Measurements from ENCODE around the gene EVA1A. TPM values are rescaled to one million over a fixed set of nuclear protein-coding genes. Genes with fewer than 3 reads are reported as not detected.

Gene EVA1A
- total RNA-seq, 4 donors from 2014 or later: 1.3 to 1.6 TPM; not detected in 2

DNA sequence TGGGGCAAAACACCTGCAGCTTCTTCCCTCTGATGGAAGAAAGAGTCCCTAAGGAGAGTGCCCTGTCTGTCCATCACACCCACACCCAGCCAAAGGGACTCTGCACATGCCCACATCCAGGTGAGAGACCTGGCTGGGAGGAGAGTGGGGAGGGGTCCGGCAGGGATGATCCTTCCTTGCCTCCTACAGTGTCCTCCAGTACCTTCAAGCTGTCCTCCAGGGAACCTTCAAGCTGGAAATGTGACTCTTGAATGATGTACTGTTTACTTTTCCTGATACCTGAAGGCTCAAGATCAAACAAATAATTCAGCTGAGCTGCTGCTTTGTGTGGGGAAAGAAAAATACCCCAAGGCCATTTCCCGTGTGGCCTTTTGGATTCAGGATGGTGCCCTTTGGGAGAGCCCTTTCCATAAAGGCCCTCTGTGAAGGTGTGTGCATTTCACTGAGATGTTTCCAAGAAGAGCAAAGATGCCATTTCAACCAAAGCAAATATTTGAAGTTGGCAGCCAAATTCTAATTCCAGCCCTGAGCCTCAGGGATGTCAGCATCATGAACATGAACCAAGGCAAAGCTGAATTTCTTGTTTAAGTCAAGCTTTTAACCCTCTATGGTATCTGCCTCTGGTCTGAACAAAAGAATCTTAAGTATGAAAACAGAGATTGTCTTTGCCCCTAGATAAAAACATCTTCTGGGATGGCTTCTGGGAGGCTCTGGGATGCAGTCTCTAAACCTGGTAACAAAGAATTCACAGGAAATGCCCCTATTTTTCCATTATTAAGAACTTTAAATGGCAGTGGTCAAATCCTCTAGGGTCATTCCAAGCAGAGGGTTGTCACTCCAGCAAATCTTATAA lies 11.1 kb downstream of the EVA1A start:
- Histone ChIP-seq H3K27ac (no peak overlapping the region), H3K4me1 (no peaks in the 10 kb centered on the region), H3K9me3 (no peaks in the 10 kb centered on the region), H3K27me3 (no peaks in the 10 kb centered on the region), H3K36me3 (no peaks in the 10 kb centered on the region), H3K4me3 (no peak overlapping the region)
- no peak for DNase-seq (ENCODE audit: low spot score in 2 of 2)
- TF ChIP-seq, protein P1, sequence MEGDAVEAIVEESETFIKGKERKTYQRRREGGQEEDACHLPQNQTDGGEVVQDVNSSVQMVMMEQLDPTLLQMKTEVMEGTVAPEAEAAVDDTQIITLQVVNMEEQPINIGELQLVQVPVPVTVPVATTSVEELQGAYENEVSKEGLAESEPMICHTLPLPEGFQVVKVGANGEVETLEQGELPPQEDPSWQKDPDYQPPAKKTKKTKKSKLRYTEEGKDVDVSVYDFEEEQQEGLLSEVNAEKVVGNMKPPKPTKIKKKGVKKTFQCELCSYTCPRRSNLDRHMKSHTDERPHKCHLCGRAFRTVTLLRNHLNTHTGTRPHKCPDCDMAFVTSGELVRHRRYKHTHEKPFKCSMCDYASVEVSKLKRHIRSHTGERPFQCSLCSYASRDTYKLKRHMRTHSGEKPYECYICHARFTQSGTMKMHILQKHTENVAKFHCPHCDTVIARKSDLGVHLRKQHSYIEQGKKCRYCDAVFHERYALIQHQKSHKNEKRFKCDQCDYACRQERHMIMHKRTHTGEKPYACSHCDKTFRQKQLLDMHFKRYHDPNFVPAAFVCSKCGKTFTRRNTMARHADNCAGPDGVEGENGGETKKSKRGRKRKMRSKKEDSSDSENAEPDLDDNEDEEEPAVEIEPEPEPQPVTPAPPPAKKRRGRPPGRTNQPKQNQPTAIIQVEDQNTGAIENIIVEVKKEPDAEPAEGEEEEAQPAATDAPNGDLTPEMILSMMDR (IDR thresholded peaks at IDR 0.05): no peak
- no peak for TF ChIP-seq POLR2A (IDR thresholded peaks at IDR 0.05)
- TF ChIP-seq EP300 (IDR thresholded peaks at IDR 0.05): no peak
- 77 to 91% methylated on average over 2 of the region's 2 CpGs for WGBS, 2 donors

DNA sequence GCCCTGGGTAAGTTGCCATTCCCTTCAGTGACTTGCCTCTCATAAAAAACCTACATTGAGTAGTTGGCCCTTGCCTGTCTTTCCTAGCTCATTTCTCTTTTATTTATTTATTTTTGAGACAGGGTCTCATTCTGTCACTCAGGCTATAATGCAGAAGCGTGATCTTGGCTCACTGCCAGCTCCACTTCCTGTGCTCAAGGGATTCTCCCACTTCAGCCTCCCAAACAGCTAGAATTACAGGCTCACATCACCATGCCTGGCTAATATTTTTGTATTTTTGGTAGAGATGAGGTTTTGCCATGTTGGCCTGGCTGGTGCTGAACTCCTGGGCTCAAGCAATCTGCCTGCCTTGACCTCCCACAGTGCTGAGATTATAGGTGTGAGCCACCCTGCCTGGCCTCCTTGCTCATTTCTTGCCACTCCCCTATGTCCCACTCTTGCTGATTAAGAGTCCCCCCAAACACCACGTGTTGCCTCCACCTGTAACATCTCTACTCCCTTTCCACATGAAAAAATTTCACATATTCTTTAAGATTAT lies 12.6 kb downstream of the EVA1A start:
- no peaks in the 10 kb centered on the region for H3K36me3 ChIP-seq
- no peaks in the 10 kb centered on the region for H3K4me1 ChIP-seq
- DNase-seq (ENCODE audit: low spot score in 2 of 2): no peak
- no peaks in the 10 kb centered on the region for H3K9me3 ChIP-seq
- H3K27me3 ChIP-seq: no peaks in the 10 kb centered on the region
- H3K4me3 ChIP-seq: no peak overlapping the region
- H3K27ac ChIP-seq: no peak overlapping the region
- 30 to 41% methylated on average over 2 of the region's 2 CpGs for WGBS, 2 donors
- no peak for TF ChIP-seq EP300 (IDR thresholded peaks at IDR 0.05)
- TF ChIP-seq POLR2A (IDR thresholded peaks at IDR 0.05): no peak
- TF ChIP-seq, protein P1 (IDR thresholded peaks at IDR 0.05): no peak

DNA sequence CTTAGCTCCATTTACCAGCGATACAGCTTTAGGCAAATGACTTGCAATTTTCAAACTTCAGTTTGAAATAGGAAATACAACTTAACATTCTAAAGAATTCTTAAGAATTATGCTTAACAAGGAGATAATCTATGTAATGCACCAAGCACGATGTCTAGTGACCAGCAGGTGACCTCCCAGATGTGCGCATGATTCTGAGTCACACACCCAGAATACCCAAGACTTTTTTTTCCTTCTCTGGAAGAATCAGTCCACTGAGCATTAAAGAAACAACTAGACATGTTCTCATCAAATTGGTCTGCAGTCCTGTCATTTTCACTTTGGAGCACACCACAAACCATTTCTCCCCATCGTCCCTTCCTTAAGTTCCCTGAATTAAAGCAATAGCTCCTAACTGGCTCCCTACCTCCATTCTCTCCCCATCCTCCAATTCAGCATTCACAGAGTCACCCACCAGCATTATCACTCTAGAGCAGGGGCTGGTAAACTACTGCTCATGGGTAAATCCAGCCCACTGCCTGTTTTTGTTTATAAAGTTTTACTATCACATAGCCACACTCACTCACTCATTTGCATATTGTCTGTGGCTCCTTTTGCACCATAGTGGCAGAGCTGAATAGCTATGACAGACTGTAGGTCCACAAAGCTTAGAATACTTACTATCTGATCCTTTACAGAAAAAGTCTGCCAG lies 13.2 kb downstream of the EVA1A start:
- TF ChIP-seq EP300 (IDR thresholded peaks at IDR 0.05) (no peak), POLR2A (IDR thresholded peaks at IDR 0.05) (no peak)
- TF ChIP-seq, protein P1 (IDR thresholded peaks at IDR 0.05): no peak
- 71 to 75% methylated on average over 4 of the region's 4 CpGs for WGBS, 2 donors
- H3K27me3 ChIP-seq: no peaks in the 10 kb centered on the region
- no peaks in the 10 kb centered on the region for H3K4me1 ChIP-seq
- H3K36me3 ChIP-seq: no peaks in the 10 kb centered on the region
- no peaks in the 10 kb centered on the region for H3K9me3 ChIP-seq
- no peak overlapping the region for H3K27ac ChIP-seq
- H3K4me3 ChIP-seq: no peak overlapping the region
- no peak for DNase-seq (ENCODE audit: low spot score in 2 of 2)

DNA sequence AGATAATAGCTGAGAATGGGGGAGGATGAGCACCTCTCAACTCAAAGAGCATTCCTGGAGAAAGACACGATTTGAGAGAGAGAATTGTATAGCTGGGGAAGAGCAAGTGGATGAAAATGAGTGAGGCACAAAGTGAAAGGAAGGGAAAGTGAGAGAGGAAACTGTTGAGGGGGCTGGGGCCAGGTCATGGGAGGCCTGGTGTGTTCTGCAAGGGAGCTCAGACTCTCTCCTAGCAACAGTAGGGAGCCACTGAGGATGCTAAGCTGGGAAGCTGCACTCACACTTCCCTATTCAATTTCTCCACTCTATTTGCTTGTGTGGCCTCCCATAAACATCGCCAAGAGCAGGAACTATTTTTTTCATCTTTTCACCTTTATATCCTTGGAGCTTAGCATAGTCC lies 14.8 kb downstream of the EVA1A start:
- H3K27ac ChIP-seq: no peak overlapping the region
- no peaks in the 10 kb centered on the region for H3K27me3 ChIP-seq
- TF ChIP-seq POLR2A (IDR thresholded peaks at IDR 0.05): no peak
- no peak for TF ChIP-seq EP300 (IDR thresholded peaks at IDR 0.05)
- TF ChIP-seq, protein P1 (IDR thresholded peaks at IDR 0.05): no peak
- H3K4me3 ChIP-seq: no peak overlapping the region
- no peaks in the 10 kb centered on the region for H3K36me3 ChIP-seq
- no peaks in the 10 kb centered on the region for H3K4me1 ChIP-seq
- DNase-seq (ENCODE audit: low spot score in 2 of 2): no peak
- 72 to 78% methylated on average over 2 of the region's 2 CpGs for whole genome bisulfite sequencing, 2 donors
- no peaks in the 10 kb centered on the region for H3K9me3 ChIP-seq

DNA sequence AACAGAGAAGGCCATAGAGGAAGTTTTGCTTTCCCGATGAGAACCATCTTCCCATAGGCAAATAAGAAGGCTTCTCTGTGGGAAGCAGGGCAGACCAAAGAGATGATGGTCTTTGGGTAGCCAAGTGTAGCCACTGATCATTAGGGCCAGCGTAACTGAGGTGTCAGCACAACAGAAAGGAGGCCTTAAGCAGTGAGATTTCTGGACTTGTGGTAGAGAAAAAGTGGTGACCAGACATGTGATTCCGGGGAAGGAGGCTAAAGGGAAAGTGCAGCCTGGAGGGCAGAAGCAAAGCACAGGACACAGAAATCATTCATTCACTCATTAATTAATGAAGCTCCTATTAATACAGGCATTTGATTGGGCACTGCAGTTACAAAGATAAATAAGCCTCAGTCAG lies 15.4 kb downstream of the EVA1A start:
- no peak for DNase-seq (ENCODE audit: low spot score in 2 of 2)

More for the DNA sequence above, 15.4 kb downstream of the EVA1A start:
- WGBS, 2 donors: 84 to 85% methylated on average over 3 of the region's 3 CpGs
- Histone ChIP-seq H3K4me3 (no peak overlapping the region), H3K27ac (no peak overlapping the region), H3K27me3 (no peaks in the 10 kb centered on the region), H3K4me1 (no peaks in the 10 kb centered on the region), H3K36me3 (no peaks in the 10 kb centered on the region), H3K9me3 (no peaks in the 10 kb centered on the region)
- TF ChIP-seq EP300 (IDR thresholded peaks at IDR 0.05) (no peak), POLR2A (IDR thresholded peaks at IDR 0.05) (no peak)
- TF ChIP-seq, protein P1 (IDR thresholded peaks at IDR 0.05): no peak

Data from tibial nerve (tissue), 4 donors.